HepG2 (cell line): ENCODE results near the gene PRPSAP1. TPM values are rescaled to one million over a fixed set of nuclear protein-coding genes. Genes with fewer than 3 reads are reported as not detected.

Source experiments
- ARHGAP35 ChIP-seq: sonication (generic); formaldehyde crosslinking; IDR thresholded peaks from 2 replicates; pipeline ENCODE4 v1.9.0; 2022; ENCODE audit warnings: mild to moderate bottlenecking, inconsistent platforms, moderate library complexity, missing genetic modification reagents, borderline replicate concordance
- JUNB ChIP-seq: sonication (generic); formaldehyde crosslinking; IDR thresholded peaks from 2 replicates; pipeline ENCODE4 v1.8.0; 2022; ENCODE audit warnings: missing genetic modification reagents, mild to moderate bottlenecking, borderline replicate concordance
- KAT7 ChIP-seq: IDR thresholded peaks from 2 replicates; pipeline ENCODE4 v1.6.1; 2018; ENCODE audit warnings: borderline replicate concordance, missing compliant biosample characterization
- RAD21 ChIP-seq: fragments of 450-650 bp; formaldehyde crosslinking; IDR thresholded peaks from 2 replicates; pipeline ENCODE4 v1.5.0; 2020; ENCODE audit warnings: mild to moderate bottlenecking
- RARA ChIP-seq: IDR thresholded peaks from 2 replicates; pipeline ENCODE4 v1.6.1; 2016; ENCODE audit warnings: missing genetic modification reagents, missing compliant biosample characterization
- TEAD3 ChIP-seq: optimal IDR thresholded peaks from 2 replicates; pipeline ENCODE3; 2016; ENCODE audit warnings: borderline replicate concordance
- ZNF282 ChIP-seq: fragments of 450-650 bp; IDR thresholded peaks from 2 replicates; pipeline ENCODE4 v1.6.1; 2018; ENCODE audit not compliant: partially characterized antibody
- polyA plus RNA-seq, 8 experiments: library from polyadenylated mRNA; depleted of rRNA in 3 of 8; stranded (reverse) in 7 of 8; unstranded in 1 of 8; fragments of >200 nt; fragmentation: Illumina TruSeq in 4 of 8; extraction: Trizol in 4 of 8; gene quantifications; 2 replicates each; pipeline versions ENCODE4 v1.2.1 to v1.2.3, GENCODE V29; 2011 to 2016; ENCODE audit warnings: low read depth in 4 of 8, missing spikeins in 1 of 8, mixed read lengths in 1 of 8; ENCODE audit not compliant: insufficient read depth in 1 of 8
- total RNA-seq, 5 experiments: library from RNA; depleted of rRNA; stranded (reverse); fragments of >200 nt; fragmentation: Illumina TruSeq; extraction: Trizol; gene quantifications; 2 replicates each; pipeline ENCODE4 v1.2.3, GENCODE V29; 2016; ENCODE audit warnings: low read depth in 1 of 5
- TF ChIP-seq, protein P1 (sequence below): sonication (generic); formaldehyde crosslinking; IDR thresholded peaks from 2 replicates; pipeline ENCODE4 v1.9.0; 2021; ENCODE audit warnings: mild to moderate bottlenecking, missing genetic modification reagents
- TF ChIP-seq, protein P2 (sequence below): sonication (generic); formaldehyde crosslinking; IDR thresholded peaks from one replicate; pipeline ENCODE4 v1.5.1; 2020; ENCODE audit warnings: mild to moderate bottlenecking, missing genetic modification reagents; ENCODE audit errors: not compliant biosample characterization
- TF ChIP-seq, protein P3 (sequence below): sonication (generic); formaldehyde crosslinking; IDR thresholded peaks from 2 replicates; pipeline ENCODE4 v1.4.0; 2020; ENCODE audit warnings: low read depth, missing genetic modification reagents

PRPSAP1 gene
- total and polyA plus RNA-seq, 2 of the 13 experiments (the other 11 are each of a cell fraction or from before 2014, with no cell fraction given), result 91.1 to 314 TPM

DNA sequence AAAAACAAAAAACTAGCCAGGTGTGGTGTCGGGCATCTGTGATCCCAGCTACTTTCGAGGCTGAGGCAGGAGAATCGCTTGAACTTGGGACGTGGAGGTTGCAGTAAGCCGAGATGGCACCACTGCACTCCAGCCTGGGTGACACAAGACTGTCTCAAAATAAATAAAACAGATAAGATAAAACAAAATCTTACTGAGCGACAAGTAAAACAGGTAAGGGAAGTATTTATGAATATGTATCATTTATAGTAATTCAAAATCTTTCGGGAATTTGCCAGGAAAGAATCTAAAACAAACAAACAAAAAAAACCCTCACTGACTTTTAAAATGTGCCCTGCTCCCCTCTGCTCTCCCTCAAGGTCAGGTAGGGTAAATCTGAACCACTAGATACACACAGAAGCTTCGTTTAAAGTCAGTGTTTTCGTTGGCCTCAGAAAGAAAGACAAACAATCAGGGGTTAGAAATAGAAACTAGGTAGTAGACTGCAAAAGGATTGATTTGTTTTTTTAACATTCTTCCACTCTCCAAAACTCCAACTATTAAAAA is 2.1 kb downstream of the PRPSAP1 start (continued):
- TF ChIP-seq, protein P1, sequence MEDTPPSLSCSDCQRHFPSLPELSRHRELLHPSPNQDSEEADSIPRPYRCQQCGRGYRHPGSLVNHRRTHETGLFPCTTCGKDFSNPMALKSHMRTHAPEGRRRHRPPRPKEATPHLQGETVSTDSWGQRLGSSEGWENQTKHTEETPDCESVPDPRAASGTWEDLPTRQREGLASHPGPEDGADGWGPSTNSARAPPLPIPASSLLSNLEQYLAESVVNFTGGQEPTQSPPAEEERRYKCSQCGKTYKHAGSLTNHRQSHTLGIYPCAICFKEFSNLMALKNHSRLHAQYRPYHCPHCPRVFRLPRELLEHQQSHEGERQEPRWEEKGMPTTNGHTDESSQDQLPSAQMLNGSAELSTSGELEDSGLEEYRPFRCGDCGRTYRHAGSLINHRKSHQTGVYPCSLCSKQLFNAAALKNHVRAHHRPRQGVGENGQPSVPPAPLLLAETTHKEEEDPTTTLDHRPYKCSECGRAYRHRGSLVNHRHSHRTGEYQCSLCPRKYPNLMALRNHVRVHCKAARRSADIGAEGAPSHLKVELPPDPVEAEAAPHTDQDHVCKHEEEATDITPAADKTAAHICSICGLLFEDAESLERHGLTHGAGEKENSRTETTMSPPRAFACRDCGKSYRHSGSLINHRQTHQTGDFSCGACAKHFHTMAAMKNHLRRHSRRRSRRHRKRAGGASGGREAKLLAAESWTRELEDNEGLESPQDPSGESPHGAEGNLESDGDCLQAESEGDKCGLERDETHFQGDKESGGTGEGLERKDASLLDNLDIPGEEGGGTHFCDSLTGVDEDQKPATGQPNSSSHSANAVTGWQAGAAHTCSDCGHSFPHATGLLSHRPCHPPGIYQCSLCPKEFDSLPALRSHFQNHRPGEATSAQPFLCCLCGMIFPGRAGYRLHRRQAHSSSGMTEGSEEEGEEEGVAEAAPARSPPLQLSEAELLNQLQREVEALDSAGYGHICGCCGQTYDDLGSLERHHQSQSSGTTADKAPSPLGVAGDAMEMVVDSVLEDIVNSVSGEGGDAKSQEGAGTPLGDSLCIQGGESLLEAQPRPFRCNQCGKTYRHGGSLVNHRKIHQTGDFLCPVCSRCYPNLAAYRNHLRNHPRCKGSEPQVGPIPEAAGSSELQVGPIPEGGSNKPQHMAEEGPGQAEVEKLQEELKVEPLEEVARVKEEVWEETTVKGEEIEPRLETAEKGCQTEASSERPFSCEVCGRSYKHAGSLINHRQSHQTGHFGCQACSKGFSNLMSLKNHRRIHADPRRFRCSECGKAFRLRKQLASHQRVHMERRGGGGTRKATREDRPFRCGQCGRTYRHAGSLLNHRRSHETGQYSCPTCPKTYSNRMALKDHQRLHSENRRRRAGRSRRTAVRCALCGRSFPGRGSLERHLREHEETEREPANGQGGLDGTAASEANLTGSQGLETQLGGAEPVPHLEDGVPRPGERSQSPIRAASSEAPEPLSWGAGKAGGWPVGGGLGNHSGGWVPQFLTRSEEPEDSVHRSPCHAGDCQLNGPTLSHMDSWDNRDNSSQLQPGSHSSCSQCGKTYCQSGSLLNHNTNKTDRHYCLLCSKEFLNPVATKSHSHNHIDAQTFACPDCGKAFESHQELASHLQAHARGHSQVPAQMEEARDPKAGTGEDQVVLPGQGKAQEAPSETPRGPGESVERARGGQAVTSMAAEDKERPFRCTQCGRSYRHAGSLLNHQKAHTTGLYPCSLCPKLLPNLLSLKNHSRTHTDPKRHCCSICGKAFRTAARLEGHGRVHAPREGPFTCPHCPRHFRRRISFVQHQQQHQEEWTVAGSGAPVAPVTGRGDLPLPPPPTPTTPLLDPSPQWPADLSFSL (CRISPR knock-in tag), result no peak
- TF ChIP-seq, protein P2, sequence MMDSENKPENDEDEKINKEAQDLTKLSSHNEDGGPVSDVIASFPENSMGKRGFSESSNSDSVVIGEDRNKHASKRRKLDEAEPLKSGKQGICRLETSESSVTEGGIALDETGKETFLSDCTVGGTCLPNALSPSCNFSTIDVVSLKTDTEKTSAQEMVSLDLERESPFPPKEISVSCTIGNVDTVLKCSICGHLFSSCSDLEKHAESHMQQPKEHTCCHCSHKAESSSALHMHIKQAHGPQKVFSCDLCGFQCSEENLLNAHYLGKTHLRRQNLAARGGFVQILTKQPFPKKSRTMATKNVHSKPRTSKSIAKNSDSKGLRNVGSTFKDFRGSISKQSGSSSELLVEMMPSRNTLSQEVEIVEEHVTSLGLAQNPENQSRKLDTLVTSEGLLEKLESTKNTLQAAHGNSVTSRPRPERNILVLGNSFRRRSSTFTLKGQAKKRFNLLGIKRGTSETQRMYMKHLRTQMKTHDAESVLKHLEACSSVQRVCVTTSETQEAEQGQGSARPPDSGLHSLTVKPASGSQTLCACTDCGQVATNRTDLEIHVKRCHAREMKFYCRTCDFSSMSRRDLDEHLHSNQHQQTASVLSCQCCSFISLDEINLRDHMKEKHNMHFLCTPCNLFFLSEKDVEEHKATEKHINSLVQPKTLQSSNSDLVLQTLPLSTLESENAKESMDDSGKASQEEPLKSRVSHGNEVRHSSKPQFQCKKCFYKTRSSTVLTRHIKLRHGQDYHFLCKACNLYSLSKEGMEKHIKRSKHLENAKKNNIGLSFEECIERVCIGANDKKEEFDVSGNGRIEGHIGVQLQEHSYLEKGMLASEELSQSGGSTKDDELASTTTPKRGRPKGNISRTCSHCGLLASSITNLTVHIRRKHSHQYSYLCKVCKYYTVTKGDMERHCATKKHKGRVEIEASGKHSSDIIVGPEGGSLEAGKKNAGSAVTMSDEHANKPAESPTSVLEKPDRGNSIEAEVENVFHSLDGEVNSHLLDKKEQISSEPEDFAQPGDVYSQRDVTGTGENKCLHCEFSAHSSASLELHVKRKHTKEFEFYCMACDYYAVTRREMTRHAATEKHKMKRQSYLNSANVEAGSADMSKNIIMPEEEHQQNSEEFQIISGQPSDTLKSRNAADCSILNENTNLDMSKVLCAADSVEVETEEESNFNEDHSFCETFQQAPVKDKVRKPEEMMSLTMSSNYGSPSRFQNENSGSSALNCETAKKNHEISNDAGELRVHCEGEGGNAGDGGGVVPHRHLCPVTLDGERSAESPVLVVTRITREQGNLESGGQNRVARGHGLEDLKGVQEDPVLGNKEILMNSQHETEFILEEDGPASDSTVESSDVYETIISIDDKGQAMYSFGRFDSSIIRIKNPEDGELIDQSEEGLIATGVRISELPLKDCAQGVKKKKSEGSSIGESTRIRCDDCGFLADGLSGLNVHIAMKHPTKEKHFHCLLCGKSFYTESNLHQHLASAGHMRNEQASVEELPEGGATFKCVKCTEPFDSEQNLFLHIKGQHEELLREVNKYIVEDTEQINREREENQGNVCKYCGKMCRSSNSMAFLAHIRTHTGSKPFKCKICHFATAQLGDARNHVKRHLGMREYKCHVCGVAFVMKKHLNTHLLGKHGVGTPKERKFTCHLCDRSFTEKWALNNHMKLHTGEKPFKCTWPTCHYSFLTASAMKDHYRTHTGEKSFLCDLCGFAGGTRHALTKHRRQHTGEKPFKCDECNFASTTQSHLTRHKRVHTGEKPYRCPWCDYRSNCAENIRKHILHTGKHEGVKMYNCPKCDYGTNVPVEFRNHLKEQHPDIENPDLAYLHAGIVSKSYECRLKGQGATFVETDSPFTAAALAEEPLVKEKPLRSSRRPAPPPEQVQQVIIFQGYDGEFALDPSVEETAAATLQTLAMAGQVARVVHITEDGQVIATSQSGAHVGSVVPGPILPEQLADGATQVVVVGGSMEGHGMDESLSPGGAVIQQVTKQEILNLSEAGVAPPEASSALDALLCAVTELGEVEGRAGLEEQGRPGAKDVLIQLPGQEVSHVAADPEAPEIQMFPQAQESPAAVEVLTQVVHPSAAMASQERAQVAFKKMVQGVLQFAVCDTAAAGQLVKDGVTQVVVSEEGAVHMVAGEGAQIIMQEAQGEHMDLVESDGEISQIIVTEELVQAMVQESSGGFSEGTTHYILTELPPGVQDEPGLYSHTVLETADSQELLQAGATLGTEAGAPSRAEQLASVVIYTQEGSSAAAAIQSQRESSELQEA (CRISPR knock-in tag), result no peak
- TF ChIP-seq ZNF282 (no peak), JUNB (CRISPR knock-in tag) (no peak), RAD21 (CRISPR knock-in tag) (no peak), TEAD3 (CRISPR knock-in tag) (peak; percentile 51), ARHGAP35 (CRISPR knock-in tag) (no peak), KAT7 (CRISPR knock-in tag) (peak; percentile 75; the same call in 1 of the 2 replicates), RARA (peak; percentile 69)
- TF ChIP-seq, protein P3, sequence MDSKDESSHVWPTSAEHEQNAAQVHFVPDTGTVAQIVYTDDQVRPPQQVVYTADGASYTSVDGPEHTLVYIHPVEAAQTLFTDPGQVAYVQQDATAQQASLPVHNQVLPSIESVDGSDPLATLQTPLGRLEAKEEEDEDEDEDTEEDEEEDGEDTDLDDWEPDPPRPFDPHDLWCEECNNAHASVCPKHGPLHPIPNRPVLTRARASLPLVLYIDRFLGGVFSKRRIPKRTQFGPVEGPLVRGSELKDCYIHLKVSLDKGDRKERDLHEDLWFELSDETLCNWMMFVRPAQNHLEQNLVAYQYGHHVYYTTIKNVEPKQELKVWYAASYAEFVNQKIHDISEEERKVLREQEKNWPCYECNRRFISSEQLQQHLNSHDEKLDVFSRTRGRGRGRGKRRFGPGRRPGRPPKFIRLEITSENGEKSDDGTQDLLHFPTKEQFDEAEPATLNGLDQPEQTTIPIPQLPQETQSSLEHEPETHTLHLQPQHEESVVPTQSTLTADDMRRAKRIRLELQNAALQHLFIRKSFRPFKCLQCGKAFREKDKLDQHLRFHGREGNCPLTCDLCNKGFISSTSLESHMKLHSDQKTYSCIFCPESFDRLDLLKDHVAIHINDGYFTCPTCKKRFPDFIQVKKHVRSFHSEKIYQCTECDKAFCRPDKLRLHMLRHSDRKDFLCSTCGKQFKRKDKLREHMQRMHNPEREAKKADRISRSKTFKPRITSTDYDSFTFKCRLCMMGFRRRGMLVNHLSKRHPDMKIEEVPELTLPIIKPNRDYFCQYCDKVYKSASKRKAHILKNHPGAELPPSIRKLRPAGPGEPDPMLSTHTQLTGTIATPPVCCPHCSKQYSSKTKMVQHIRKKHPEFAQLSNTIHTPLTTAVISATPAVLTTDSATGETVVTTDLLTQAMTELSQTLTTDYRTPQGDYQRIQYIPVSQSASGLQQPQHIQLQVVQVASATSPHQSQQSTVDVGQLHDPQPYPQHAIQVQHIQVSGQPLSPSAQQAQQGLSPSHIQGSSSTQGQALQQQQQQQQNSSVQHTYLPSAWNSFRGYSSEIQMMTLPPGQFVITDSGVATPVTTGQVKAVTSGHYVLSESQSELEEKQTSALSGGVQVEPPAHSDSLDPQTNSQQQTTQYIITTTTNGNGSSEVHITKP, result no peak
